ENCODE data around the gene MESP1.

MESP1 gene

DNA sequence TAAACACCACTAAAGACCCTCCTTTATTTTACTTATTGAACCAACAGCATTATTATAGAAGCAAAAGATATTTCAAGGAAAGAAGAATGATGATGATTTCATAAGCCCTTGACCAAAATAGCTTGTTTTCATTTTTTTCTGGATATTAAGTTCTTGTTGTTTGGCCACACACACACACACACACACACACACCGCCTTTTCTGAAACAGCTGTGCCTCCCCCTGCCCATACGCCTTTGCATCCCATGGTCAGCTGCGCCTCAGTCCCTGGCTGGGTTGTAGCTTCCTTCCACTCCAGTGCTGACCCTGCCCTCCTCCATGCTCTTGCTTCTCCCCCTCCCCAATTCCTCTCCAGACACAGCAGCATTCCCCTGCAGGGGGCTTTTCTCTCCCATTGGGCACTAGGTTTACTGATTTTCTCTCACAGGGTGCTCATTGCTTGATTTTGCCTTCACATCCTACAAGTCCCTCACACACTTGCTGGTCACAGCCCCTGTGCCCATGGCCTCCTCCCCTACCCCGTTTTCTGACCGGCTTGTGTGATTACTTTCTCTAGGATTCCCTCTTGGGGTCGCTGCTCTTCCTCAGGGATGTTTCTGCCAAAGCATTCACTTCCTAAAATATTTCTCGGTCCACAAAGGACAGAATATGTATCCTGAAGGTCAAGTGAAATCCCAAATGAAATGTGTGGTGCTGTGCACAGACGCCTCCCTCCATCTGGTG lies 18.4 kb downstream of the MESP1 start:
- H3K4me3 ChIP-seq (ENCODE audit: low read depth, low read length): no peak overlapping the region

DNA sequence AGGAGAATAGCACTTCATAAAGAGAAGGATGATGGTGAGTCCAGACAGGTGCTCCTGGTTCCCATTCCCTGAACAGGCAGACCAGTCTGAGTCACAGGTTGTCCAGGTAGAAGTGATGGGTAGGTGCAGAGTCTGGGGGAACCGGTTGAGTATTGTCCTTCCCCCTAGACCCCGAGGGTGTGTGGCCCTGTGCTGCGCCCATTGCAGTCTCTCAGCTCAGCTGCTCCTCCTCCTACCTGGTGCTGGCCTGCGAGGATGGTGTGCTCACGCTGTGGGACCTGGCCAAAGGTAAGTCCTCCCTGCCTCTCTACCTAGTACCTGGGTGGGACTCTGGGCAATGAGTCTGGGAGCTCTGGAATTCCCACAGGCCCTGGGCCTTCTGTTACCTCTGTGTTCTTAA lies 19.8 kb downstream of the MESP1 start:
- H3K4me3 ChIP-seq (ENCODE audit: low read depth, low read length): no peak overlapping the region

DNA sequence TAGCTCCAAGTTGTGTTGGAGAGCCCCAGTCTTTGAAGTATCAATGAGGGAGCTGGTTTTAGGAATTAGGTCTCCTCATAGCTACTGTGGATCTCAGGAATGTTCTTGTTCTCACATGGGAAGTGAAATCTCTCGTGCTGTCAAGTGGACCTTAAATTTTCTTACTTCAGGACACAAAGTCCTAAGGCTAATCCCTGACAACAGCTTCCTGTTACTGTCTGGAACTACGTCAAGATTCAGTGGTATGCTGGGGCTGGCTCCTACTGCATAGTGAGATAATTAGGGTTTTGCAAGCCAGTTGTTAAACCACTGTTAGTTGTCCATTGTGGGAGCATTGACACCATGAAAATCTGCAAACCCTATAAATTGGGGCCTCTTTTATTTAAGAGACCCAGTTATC lies 22.8 kb downstream of the MESP1 start:
- no peak overlapping the region for H3K4me3 ChIP-seq (ENCODE audit: low read depth, low read length)

DNA sequence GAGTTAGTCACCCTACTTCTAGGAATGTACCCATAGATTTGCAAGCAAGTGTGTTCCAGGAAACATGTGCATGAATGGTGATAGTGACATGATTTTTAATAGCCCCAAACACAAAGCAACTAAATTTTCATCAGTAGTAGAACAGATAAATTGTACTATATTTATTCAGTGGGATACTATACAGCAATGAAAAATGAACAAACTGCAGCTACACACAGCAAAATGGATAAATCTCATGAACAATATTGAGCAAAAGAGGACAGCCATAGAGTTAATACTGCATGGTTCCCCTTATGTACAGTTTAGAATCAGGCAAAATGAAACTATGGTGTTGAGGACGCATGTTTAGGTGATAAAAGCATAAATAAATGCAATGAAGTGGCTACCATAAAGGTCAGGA lies 26.0 kb downstream of the MESP1 start:
- no peak overlapping the region for H3K4me3 ChIP-seq (ENCODE audit: low read depth, low read length)

DNA sequence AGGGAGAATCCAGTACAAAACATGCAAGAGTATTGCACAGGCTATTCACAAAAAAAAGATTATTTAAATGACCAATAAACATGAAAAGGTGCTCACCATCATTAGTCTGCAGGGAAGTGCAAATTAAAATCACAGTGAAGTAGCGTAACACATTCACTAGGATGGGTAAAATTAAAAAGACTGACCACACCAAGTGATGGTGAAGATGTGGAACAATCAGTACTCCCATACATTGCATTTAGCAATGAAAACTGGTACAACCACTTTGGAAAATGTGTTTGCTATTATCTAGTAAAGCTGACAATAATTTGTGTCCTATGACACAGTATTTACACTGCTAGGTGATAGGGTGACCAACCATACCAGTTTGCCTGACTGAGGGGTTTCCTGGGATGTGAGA lies 26.4 kb downstream of the MESP1 start:
- no peak overlapping the region for H3K4me3 ChIP-seq (ENCODE audit: low read depth, low read length)

DNA sequence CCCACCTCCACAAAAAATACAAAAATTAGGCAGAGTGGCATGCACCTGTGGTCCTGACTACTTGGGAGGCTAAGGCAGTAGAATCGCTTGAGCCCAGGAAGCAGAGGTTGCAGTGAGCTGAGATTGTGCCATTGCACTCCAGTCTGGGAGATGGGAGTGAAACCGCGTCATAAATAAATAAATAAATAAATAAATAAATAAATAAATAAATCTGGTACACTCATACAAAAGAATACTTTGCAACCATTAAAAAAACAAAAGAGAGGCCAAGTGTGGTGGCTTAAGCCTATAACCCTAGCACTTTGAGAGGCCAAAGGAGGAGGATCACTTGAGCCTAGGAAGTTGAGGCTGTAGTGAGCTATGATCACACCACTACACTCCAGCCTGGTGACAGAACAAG lies 28.0 kb downstream of the MESP1 start:
- H3K4me3 ChIP-seq (ENCODE audit: low read depth, low read length): no peak overlapping the region

DNA sequence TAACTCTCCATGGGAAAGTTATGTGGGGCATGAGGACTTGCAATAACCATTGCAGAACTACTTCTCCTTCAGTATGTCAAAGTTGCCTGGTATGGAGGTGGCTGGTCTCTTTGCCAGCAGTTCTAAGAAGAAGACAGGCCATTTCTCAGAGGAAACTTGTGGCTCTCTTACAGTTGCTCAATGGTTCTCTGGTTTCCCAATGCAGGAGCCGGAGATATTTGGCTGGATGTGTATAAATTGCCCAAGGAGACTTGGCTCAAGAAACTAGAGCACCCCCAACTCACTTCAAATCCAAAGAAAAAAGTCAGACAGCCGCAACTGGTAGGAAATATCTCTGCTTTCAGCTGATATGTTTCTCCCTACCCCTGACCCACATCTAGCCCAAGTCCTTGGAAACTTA lies 36.3 kb downstream of the MESP1 start:
- no peak overlapping the region for H3K4me3 ChIP-seq (ENCODE audit: low read depth, low read length)

DNA sequence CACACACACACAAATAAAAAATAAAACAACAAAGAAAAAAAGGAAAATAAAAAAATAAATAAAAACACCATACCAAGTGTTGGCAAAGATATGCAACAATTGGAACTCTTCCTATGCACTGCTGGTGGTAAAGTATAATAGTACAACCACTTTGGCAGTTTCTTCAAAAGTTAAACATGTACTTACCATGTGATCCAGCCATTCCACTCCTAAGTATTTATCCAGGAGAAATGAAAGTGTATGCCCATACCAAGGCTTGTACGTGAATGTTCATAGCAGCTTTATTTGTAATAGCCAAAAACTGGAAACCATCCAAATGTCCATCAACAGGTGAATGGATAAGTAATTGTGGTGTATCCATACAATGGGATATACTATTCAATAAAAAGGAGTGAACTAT lies 43.5 kb downstream of the MESP1 start:
- H3K4me3 ChIP-seq (ENCODE audit: low read depth, low read length): no peak overlapping the region

DNA sequence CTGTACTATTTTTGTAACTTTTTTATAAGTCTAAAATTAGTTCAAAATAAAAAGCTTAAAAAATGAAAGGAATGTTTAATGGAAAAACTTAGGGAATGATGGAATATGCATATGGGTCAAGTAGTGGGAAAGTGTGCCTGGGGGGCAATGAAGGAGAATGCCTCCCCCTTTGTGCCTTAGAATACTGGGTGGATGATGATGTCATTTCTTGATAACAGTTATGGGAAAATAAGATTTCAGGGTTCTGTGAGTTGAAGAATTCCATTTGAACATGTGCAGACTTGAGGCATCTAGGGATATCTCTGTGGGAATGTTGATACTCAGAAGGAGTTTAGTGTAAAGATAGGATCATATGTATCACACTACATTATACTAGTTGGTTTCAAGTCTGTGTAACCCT lies 46.6 kb downstream of the MESP1 start:
- no peak overlapping the region for H3K4me3 ChIP-seq (ENCODE audit: low read depth, low read length)
